Activated naive CD4-positive, alpha-beta T cell treated with anti-CD3 and anti-CD28 coated beads for 36 hours (primary cell): ENCODE results near the gene ARRDC3. TPM values are rescaled to one million over a fixed set of nuclear protein-coding genes. Genes with fewer than 3 reads are reported as not detected.
"Not testable (repeated sequence)": the region's sequence is repeated elsewhere in the genome, so short reads cannot be mapped to it uniquely, and the experiment has no call there.

ENCODE experiments used
- CTCF ChIA-PET: fragments of 350-600 bp; sonication (Branson Sonifier 250); formaldehyde crosslinking; loops from one replicate; lab custom pipeline; 2021; ENCODE audit warnings: antibody characterized with exemption; lab: Charles Lee
- DNase-seq: peaks from one replicate; pipeline ENCODE4 v3.0.0-alpha.2; 2020
- H3K27ac Mint-ChIP-seq: one replicate; pipeline ENCODE4 v1.8.0; 2021; ENCODE audit warnings: mild to moderate bottlenecking, mixed read lengths
- H3K27me3 Mint-ChIP-seq: one replicate; pipeline ENCODE4 v1.8.0; 2021; ENCODE audit warnings: low read depth, mixed read lengths
- H3K36me3 Mint-ChIP-seq: one replicate; pipeline ENCODE4 v1.8.0; 2021; ENCODE audit warnings: low read depth, mixed read lengths
- H3K4me1 Mint-ChIP-seq: one replicate; pipeline ENCODE4 v1.8.0; 2021; ENCODE audit warnings: low read depth, mixed read lengths
- H3K4me3 Mint-ChIP-seq: one replicate; pipeline ENCODE4 v1.8.0; 2021; ENCODE audit warnings: mild to moderate bottlenecking, moderate library complexity, mixed read lengths
- H3K9me3 Mint-ChIP-seq: one replicate; pipeline ENCODE4 v1.8.0; 2021; ENCODE audit warnings: mixed read lengths
- intact Hi-C: fragments of 100-400 bp; cut with micrococcal nuclease; formaldehyde crosslinking; loops from one replicate; pipeline ENCODE4 v1.15.1; 2023
- total RNA-seq, 2 experiments: library from RNA; stranded (reverse); gene quantifications; one replicate each; pipeline ENCODE4 v1.2.3, GENCODE V29; 2021

Gene ARRDC3
- total RNA-seq, 2 experiments from 2014 or later = 12.8 to 13.8 TPM

DNA sequence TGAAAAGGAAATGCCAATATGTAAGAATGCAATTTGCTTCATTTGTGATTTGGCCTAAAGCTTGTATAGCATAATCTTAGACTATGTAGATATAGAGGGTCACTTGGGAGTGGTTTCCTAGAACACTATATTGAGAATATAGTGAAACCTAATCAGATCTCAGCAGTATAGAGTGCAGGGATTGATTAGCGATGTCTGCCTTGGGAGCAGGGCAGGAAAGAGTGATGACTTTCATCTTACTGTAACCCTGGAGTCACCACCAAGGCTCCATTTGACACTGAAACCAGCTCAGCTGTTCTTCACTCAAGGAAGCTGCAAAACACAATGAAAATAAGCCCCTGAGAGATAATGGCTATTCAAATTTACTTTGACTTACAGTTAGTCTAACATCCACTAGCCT lies 26.2 kb upstream of the ARRDC3 start:
- no peaks in the 10 kb centered on the region for H3K9me3 Mint-ChIP-seq
- intact Hi-C loops = no loop called here
- no peak for DNase-seq
- CTCF ChIA-PET = interaction anchor here (1.2 to 4.8 kb wide), 2 partner anchors 10 to 17 kb away, joined by 3 to 28 read pairs; no protein-coding TSS in a partner anchor
- no peaks in the 10 kb centered on the region for H3K4me1 Mint-ChIP-seq
- H3K27ac Mint-ChIP-seq = no peak overlapping the region
- no peaks in the 10 kb centered on the region for H3K27me3 Mint-ChIP-seq
- H3K4me3 Mint-ChIP-seq = no peak overlapping the region
- H3K36me3 Mint-ChIP-seq = no peaks in the 10 kb centered on the region

GRCh38 chr5:91408710-91409109 lies 25.6 kb upstream of the ARRDC3 start:
- DNase-seq = no peak
- Mint-ChIP-seq H3K4me1 (no peaks in the 10 kb centered on the region), H3K27me3 (no peaks in the 10 kb centered on the region), H3K36me3 (no peaks in the 10 kb centered on the region), H3K4me3 (no peak overlapping the region), H3K27ac (no peak overlapping the region), H3K9me3 (no peaks in the 10 kb centered on the region)
- CTCF ChIA-PET = interaction anchor here (4.8 kb wide), 1 partner anchor 11 kb away, joined by 28 read pairs; no protein-coding TSS in a partner anchor
- intact Hi-C loops = no loop called here

- Mint-ChIP-seq H3K27ac (no peak overlapping the region), H3K27me3 (no peaks in the 10 kb centered on the region), H3K36me3 (no peaks in the 10 kb centered on the region), H3K4me3 (no peak overlapping the region), H3K4me1 (no peaks in the 10 kb centered on the region), H3K9me3 (no peaks in the 10 kb centered on the region)
- intact Hi-C loops = no loop called here
- CTCF ChIA-PET = interaction anchor here (4.8 kb wide), 1 partner anchor 12 kb away, joined by 28 read pairs; no protein-coding TSS in a partner anchor
- DNase-seq = no peak
Observed at GRCh38 chr5:91407204-91407603, 24.1 kb upstream of the ARRDC3 start.

DNA sequence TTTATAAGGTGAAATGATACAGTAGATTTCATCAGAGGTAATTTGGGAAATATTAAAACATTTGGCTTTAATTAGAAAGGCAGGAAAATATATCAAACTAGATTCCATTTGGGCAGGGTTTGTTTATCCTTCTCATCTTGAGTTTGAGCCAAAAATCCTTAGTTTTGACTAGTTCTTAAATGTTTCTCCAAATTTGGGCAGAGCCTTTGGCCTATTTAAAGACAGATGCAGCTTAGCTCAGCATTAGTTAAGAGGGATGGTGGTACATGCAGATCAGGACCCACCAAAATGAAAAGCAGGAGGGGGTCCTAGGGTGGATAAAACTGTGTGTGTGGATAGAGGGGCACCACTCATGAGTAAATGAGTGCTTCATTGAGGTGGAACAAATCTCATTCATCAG lies 20.3 kb upstream of the ARRDC3 start:
- DNase-seq = no peak
- CTCF ChIA-PET = interaction anchor here (4.6 kb wide), 1 partner anchor 18 kb away, joined by 21 read pairs; no protein-coding TSS in a partner anchor
- intact Hi-C loops = no loop called here
- no peaks in the 10 kb centered on the region for H3K36me3 Mint-ChIP-seq
- H3K4me3 Mint-ChIP-seq = no peak overlapping the region
- no peak overlapping the region for H3K27ac Mint-ChIP-seq
- H3K9me3 Mint-ChIP-seq = no peaks in the 10 kb centered on the region
- H3K4me1 Mint-ChIP-seq = no peaks in the 10 kb centered on the region
- H3K27me3 Mint-ChIP-seq = no peaks in the 10 kb centered on the region

- CTCF ChIA-PET = no interaction called here
- no peaks in the 10 kb centered on the region for H3K36me3 Mint-ChIP-seq
- intact Hi-C loops = no loop called here
- DNase-seq = no peak
- no peak overlapping the region for H3K4me3 Mint-ChIP-seq
- no peaks in the 10 kb centered on the region for H3K27me3 Mint-ChIP-seq
- no peaks in the 10 kb centered on the region for H3K9me3 Mint-ChIP-seq
- no peak overlapping the region for H3K27ac Mint-ChIP-seq
- H3K4me1 Mint-ChIP-seq = peaks cover 9% of the 10 kb centered on the region
Observed at GRCh38 chr5:91401175-91401574, 18.1 kb upstream of the ARRDC3 start.

- Mint-ChIP-seq H3K36me3 (no peaks in the 10 kb centered on the region), H3K27ac (no peak overlapping the region), H3K4me3 (no peak overlapping the region), H3K4me1 (peaks cover 9% of the 10 kb centered on the region), H3K27me3 (no peaks in the 10 kb centered on the region), H3K9me3 (no peaks in the 10 kb centered on the region)
- DNase-seq = no peak
- CTCF ChIA-PET = no interaction called here
- intact Hi-C loops = no loop called here
Observed at GRCh38 chr5:91397791-91398190, 14.7 kb upstream of the ARRDC3 start.

DNA sequence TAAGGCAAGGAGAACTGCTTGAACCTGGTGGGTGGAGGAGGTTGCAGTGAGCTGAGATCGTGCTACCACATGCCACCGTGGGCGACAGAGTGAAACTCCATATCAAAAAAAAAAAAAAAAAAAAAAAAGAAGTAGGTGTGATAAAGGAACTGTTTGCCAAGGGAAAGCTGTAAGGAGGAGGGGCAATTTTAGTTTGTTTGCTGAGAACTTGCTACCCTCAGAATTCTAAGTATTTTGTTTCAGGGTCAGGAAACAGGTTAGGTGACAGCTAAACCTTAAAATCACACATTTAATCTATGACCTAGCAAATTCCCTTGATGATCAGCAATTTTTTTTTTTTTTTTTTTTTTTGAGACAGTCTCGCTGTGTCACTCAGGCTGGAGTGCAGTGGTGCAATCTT lies 7.2 kb upstream of the ARRDC3 start:
- Mint-ChIP-seq H3K4me1 (peaks cover 4% of the 10 kb centered on the region), H3K4me3 (no peak overlapping the region), H3K27ac (no peak overlapping the region), H3K36me3 (no peaks in the 10 kb centered on the region), H3K27me3 (no peaks in the 10 kb centered on the region), H3K9me3 (no peaks in the 10 kb centered on the region)
- no peak for DNase-seq
- CTCF ChIA-PET = interaction anchor here (0.7 to 8.5 kb wide), 3 partner anchors 15 to 171 kb away, joined by 3 to 184 read pairs (median 3); no protein-coding TSS in a partner anchor
- intact Hi-C loops = no loop called here

GRCh38 chr5:91389555-91389954 lies 6.4 kb upstream of the ARRDC3 start:
- H3K9me3 Mint-ChIP-seq, H3K4me3 Mint-ChIP-seq, H3K27me3 Mint-ChIP-seq, H3K4me1 Mint-ChIP-seq, DNase-seq, intact Hi-C loops, H3K36me3 Mint-ChIP-seq, H3K27ac Mint-ChIP-seq: not testable (repeated sequence)
- CTCF ChIA-PET = interaction anchor here (8.5 kb wide), 1 partner anchor 170 kb away, joined by 184 read pairs; no protein-coding TSS in a partner anchor

- Mint-ChIP-seq H3K36me3 (no peaks in the 10 kb centered on the region), H3K27ac (no peak overlapping the region), H3K9me3 (no peaks in the 10 kb centered on the region), H3K27me3 (no peaks in the 10 kb centered on the region), H3K4me1 (peaks cover 14% of the 10 kb centered on the region), H3K4me3 (no peak overlapping the region)
- intact Hi-C loops = no loop called here
- DNase-seq = no peak
- CTCF ChIA-PET = interaction anchor here (1.3 to 8.5 kb wide), 3 partner anchors 161 to 457 kb away, joined by 9 to 184 read pairs (median 118); no protein-coding TSS in a partner anchor
Observed at GRCh38 chr5:91388362-91388761, 5.2 kb upstream of the ARRDC3 start.

GRCh38 chr5:91386120-91386519 lies 3.0 kb upstream of the ARRDC3 start:
- Mint-ChIP-seq H3K27me3 (no peaks in the 10 kb centered on the region), H3K36me3 (no peaks in the 10 kb centered on the region), H3K4me3 (no peak overlapping the region), H3K9me3 (no peaks in the 10 kb centered on the region), H3K4me1 (peaks cover 14% of the 10 kb centered on the region), H3K27ac (no peak overlapping the region)
- intact Hi-C loops = no loop called here
- DNase-seq = no peak
- CTCF ChIA-PET = interaction anchor here (0.6 to 8.5 kb wide), 23 partner anchors 9 to 523 kb away, joined by 3 to 184 read pairs (median 7); no protein-coding TSS in a partner anchor

- not testable (repeated sequence) for H3K36me3 Mint-ChIP-seq, H3K4me3 Mint-ChIP-seq, H3K9me3 Mint-ChIP-seq, H3K27ac Mint-ChIP-seq, DNase-seq, H3K27me3 Mint-ChIP-seq
- CTCF ChIA-PET = interaction anchor here (0.6 to 8.5 kb wide), 43 partner anchors 10 to 522 kb away, joined by 3 to 184 read pairs (median 5); no protein-coding TSS in a partner anchor
- intact Hi-C loops = loop anchor here (1.0 kb wide), 4 partner anchors 34 to 519 kb away; no protein-coding TSS in a partner anchor
- H3K4me1 Mint-ChIP-seq = peaks cover 14% of the 10 kb centered on the region
Observed at GRCh38 chr5:91385596-91385995, 2.5 kb upstream of the ARRDC3 start.

GRCh38 chr5:91384671-91385430 lies 1.7 kb upstream of the ARRDC3 start:
- peak overlapping the region; percentile 97 for H3K27ac Mint-ChIP-seq
- CTCF ChIA-PET = interaction anchor here (0.6 to 8.5 kb wide), 48 partner anchors 9 to 521 kb away, joined by 3 to 184 read pairs (median 5); no protein-coding TSS in a partner anchor

More at GRCh38 chr5:91384671-91385430, 1.7 kb upstream of the ARRDC3 start:
- intact Hi-C loops = loop anchor here (1.0 kb wide), 6 partner anchors 34 to 519 kb away; no protein-coding TSS in a partner anchor
- H3K4me1 Mint-ChIP-seq = peaks cover 14% of the 10 kb centered on the region
- no peaks in the 10 kb centered on the region for H3K36me3 Mint-ChIP-seq
- no peaks in the 10 kb centered on the region for H3K27me3 Mint-ChIP-seq
- no peaks in the 10 kb centered on the region for H3K9me3 Mint-ChIP-seq
- H3K4me3 Mint-ChIP-seq = peak overlapping the region; percentile 97
- DNase-seq = peak; percentile 60
